Nephron progenitor cell (in vitro differentiated cells): ENCODE data around the gene RPAIN.

ENCODE experiments used
- DNase-seq: peaks from one replicate; pipeline ENCODE4 v3.0.0; 2021
- H3K27ac Mint-ChIP-seq: 2 replicates; pipeline ENCODE4 v1.8.0; 2021; ENCODE audit warnings: mild to moderate bottlenecking, moderate library complexity, mixed read lengths
- H3K27me3 Mint-ChIP-seq: 2 replicates; pipeline ENCODE4 v1.8.0; 2021; ENCODE audit warnings: mild to moderate bottlenecking, low read depth, mixed read lengths; ENCODE audit not compliant: poor library complexity
- H3K36me3 Mint-ChIP-seq: 2 replicates; pipeline ENCODE4 v1.8.0; 2021; ENCODE audit warnings: low read depth, mixed read lengths
- H3K4me1 Mint-ChIP-seq: 2 replicates; pipeline ENCODE4 v1.8.0; 2021; ENCODE audit warnings: mixed read lengths
- H3K4me3 Mint-ChIP-seq: 2 replicates; pipeline ENCODE4 v1.8.0; 2021; ENCODE audit warnings: mild to moderate bottlenecking, moderate library complexity, mixed read lengths
- H3K9me3 Mint-ChIP-seq: 2 replicates; pipeline ENCODE4 v1.8.0; 2021; ENCODE audit warnings: mild to moderate bottlenecking, moderate library complexity, mixed read lengths
- CTCF ChIP-seq: fragments of 200-600 bp; sonication (generic); IDR thresholded peaks from 2 replicates; pipeline ENCODE4 v1.5.0; 2021; ENCODE audit warnings: antibody characterized with exemption

Gene RPAIN

GRCh38 chr17:5419959-5420653 is at the start of gene RPAIN:
TSS of gene RPAIN (plus strand) at chr17:5420182. CDS start at chr17:5420211, 29 bp downstream.
- no peaks in the 10 kb centered on the region for H3K27me3 Mint-ChIP-seq
- no peaks in the 10 kb centered on the region for H3K9me3 Mint-ChIP-seq
- H3K36me3 Mint-ChIP-seq = peaks cover 36% of the 10 kb centered on the region
- TF ChIP-seq CTCF = no peak
- peaks cover 48% of the 10 kb centered on the region for H3K4me1 Mint-ChIP-seq
- DNase-seq = peak; percentile 78
- peak within 1 kb of the TSS; percentile 99 for H3K27ac Mint-ChIP-seq
- peak within 1 kb of the TSS; percentile 100 for H3K4me3 Mint-ChIP-seq

- Mint-ChIP-seq H3K4me3 (no peak overlapping the region), H3K27me3 (no peaks in the 10 kb centered on the region), H3K4me1 (no peaks in the 10 kb centered on the region), H3K9me3 (no peaks in the 10 kb centered on the region), H3K27ac (no peak overlapping the region), H3K36me3 (peaks cover 81% of the 10 kb centered on the region)
- no peak for DNase-seq
- no peak for TF ChIP-seq CTCF
Observed at GRCh38 chr17:5370411-5370810, 49.6 kb upstream of the RPAIN start.

- no peak overlapping the region for H3K27ac Mint-ChIP-seq
Observed at GRCh38 chr17:5373112-5373511, 46.9 kb upstream of the RPAIN start.

GRCh38 chr17:5378566-5379207 is 41.3 kb upstream of the RPAIN start:
- Mint-ChIP-seq H3K36me3 (peaks cover 76% of the 10 kb centered on the region), H3K27ac (peak overlapping the region; percentile 96), H3K4me3 (no peak overlapping the region), H3K9me3 (no peaks in the 10 kb centered on the region), H3K4me1 (no peaks in the 10 kb centered on the region), H3K27me3 (peaks cover 6% of the 10 kb centered on the region)
- no peak for TF ChIP-seq CTCF
- no peak for DNase-seq

More at GRCh38 chr17:5373112-5373511, 46.9 kb upstream of the RPAIN start:
- TF ChIP-seq CTCF = no peak
- Mint-ChIP-seq H3K9me3 (no peaks in the 10 kb centered on the region), H3K4me3 (no peak overlapping the region), H3K36me3 (peaks cover 80% of the 10 kb centered on the region), H3K27me3 (no peaks in the 10 kb centered on the region), H3K4me1 (no peaks in the 10 kb centered on the region)
- DNase-seq = no peak

GRCh38 chr17:5379351-5380107 is 40.5 kb upstream of the RPAIN start:
- Mint-ChIP-seq H3K4me3 (no peak overlapping the region), H3K9me3 (no peaks in the 10 kb centered on the region), H3K4me1 (no peaks in the 10 kb centered on the region), H3K27me3 (peaks cover 6% of the 10 kb centered on the region), H3K27ac (peak overlapping the region; percentile 96), H3K36me3 (peaks cover 76% of the 10 kb centered on the region)
- no peak for DNase-seq
- TF ChIP-seq CTCF = no peak
